Measurements from ENCODE around the gene NUDT4.
A peak's percentile ranks its signal among the peaks of the same experiment; 100 is the strongest.

Gene NUDT4

DNA sequence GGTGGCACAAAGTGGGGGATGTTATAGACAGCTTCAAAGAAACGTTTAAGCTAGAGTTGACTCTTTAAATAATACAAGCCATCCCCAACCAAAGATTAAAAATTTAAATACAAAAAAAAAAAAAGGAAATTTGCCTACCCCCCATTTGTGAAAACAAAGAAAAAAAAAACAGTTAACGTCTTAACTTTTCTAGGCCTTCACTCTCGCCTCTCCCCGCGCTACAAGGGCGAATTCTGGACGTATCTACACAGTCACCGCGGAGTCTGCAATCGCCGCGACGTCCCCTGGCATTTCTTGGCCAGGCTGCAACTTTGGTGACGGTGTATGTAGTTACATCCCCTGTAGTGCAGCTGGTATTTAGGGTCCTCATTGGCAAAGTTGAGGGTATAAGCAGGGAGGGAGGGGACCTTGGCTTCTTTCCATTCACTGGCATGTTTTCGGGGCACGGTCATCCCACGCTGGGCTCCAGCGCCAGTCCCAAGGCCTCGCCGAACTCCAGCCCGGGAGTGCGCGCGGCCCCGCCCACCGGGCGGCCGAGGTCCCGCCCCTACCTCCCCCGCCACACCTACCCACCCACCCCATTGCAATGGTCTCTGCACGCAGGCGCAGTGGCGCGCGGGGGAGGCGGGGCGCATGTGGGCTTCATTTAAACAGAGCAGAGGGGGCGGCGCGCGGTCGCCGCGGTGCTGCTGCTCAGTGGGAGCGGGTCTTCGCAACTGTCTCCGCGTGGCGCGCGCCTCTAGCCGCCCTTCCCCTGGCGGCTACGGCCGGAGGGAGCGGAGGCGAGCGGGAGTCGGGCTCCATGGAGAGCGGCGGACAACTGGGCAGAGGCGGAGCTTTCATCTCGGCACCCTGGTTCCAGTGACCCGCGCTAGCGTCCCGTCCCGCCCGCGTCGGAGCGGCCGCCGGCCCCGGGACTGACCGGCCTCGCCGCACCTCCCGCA, at the start of gene NUDT4:
NUDT4 (plus strand) TSS at position 674 of the 944 bp plus-strand sequence. CDS start 398 bp downstream, outside the sequence.
- DNase-seq (peak; percentile 97), ATAC-seq (peak; percentile 88)

DNA sequence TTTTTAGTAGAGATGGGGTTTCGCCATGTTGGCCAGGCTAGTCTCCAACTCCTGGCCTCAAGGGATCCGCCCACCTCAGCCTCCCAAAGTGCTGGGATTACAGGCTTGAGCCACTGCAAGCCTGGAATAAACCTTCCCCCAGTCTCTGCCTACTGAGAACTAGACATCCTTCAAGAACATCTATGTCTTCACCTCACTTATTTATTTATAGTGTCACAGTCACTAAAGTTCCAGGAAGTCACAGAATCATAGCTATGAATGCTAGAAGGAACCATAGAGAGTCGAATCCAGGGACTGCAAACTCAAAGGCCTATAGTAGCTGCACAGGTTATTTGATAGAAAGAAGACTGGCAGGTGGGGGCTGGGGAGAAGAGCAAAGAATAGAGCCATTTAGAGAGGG, 44.7 kb upstream of the NUDT4 start:
- no peak for ATAC-seq

GRCh38 chr12:93333828-93334227, 43.9 kb upstream of the NUDT4 start:
- DNase-seq (no peak), ATAC-seq (no peak)

More for the DNA sequence above, 44.7 kb upstream of the NUDT4 start:
- no peak for DNase-seq

DNA sequence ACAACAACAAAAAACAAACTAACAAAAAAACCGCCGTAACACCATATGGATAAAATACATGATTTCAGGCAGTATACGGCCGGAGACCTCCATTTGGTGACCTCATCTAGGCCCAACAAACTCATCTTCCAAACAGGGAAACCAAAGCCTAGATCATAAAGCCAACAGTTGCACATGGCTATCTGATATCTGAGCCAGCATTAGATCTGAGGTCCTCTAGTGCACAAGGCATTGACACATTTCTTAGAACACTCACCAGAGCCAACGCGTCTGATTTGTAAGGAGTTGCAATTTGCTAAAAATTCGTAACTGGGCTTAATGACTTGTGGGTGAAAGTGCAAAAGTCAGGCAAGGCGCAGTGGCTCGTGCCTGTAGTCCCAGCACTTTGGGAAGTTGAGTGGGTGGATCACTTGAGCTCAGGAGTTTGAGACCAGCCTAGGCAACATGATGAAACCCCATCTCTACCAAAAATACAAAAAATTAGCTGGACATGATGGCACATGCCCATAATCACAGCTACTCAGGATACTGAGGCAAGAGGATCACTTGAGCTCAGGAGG, 42.0 kb upstream of the NUDT4 start:
- DNase-seq (no peak), ATAC-seq (no peak)

DNA sequence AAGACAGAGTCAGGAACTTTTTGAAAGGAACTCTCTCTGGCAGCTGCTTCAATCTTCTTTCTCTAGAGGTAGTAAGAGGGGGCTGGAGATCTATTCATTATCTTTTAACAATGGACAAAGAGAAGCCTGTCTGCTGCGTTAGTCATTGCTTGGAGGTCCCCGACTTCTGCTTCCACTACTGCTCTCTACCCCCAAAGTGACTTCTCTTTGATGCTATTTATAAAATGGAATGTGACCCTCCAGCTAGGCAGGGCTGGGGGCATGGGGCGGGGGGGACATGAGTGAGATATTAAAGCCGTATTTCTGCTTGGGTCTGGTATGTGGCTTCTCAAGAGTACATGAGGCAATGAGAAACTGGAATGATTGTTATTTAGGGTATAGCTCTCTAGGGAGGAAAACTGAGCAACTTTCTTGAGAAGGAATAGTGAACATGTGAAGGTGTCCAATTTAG, 41.4 kb upstream of the NUDT4 start:
- ATAC-seq: no peak
- DNase-seq: no peak

DNA sequence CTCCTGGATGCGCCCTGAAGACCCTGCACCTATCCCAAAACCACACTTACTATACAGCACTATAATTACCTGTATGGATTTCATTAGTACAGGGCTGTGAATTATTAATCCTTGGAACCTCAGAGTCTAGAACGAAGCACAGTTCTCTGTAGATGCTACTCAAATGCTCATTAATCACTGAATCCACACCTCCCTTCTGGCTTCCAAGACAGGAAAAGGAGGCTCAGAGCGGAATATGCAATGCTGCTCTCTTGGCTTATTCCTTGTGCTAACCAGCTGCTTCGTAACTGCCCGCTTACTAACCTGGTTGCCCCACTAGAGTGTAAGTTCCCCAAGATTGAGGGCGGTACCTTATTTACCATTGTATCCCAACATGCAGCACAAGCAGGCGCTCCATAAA, 39.1 kb upstream of the NUDT4 start:
- ATAC-seq (no peak), DNase-seq (no peak)

GRCh38 chr12:93339695-93340094, 38.0 kb upstream of the NUDT4 start:
- no peak for ATAC-seq
- no peak for DNase-seq

GRCh38 chr12:93341409-93342049, 36.2 kb upstream of the NUDT4 start:
- DNase-seq (no peak), ATAC-seq (no peak)

DNA sequence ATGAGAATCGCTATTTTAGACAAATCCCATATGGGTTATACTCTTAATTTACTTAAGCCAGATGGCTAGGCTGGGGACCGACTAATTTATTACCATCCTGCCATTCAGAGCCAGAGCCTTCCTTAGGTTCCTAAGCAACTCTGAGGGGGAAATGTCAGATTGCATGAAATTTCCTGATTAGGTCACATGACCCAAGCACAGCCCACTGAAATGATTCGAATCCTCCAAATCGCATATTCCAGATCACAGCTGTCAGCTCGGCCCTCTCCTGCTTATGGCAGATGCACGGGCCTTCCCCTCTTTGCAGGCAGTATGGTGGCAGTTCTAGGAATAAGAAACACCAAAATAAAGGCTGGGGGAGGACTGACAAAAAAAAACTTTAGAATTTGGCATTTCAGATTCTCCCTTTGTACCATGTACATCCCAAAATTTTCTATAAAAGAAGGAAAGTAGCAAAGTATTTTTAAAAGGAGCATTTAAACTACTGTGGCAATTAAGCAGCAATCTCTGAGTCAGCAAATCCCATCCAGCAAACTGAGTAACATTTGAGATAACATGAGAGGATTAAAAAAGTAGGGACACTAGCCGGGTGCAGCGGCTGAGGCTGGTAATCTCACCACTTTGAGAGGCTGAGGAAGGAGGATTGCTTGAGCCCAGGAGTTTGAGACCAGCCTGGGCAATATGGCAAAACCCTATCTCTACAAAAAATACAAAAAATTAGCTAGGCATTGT, 30.5 kb upstream of the NUDT4 start:
- ATAC-seq (no peak), DNase-seq (no peak)

DNA sequence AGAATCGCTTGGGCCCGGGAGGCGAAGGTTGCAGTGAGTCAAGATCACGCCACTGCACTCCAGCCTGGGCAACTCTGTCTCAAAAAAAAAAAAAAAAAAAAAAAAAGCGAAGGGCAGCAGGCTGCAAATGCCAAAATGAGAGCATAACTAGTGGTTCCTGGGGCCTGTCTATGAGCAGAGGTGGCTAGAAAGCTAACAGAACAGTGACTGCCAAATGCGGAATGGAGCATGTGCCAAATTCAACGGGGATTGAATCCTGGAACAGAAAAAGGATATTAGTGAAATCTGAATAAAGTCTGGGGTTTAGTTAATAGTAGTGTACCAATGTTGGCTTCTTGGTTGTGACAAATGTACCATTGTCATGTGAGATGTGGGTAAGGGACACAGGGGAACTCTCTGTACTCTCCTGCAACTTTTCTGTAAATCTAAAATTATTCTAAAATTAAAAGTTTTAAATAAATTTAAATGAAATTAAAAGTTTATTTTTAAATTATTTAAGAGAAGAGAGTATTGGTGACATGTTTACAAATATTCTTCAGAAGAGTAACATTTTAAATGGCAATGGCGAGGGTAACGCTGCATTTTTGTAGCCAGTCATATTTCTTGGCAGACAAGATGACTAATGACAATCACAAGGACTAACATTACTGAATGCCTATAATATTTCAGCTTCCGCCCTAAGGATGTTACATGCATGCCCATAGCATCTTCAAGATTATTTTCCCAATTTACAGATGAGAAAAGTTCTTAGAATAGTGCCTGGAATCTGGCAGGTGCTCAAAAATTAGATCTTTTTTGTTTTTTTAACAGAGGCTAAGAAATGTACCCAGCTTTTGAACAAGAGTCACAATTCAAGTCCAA, 28.9 kb upstream of the NUDT4 start:
- DNase-seq (no peak), ATAC-seq (no peak)

DNA sequence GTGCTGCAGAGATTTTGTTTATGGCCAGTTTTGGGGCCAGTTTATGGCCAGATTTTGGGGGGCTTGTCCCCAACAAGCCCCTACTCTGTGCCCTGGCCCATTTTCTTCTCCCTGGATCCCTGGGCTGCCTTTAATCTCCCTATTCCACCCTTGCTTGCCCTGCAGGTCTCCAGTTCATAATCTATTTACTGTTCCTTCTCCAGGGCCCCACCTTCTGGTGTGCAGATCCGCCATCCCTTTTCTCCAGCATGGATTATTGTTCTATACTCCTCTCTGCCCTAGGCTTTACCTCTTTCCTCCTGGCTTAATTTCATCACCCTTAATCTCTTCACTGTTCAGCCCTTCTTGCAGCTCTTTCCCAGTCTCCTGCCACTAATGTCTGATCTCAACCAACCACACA, 26.0 kb upstream of the NUDT4 start:
- no peak for DNase-seq
- no peak for ATAC-seq

- ATAC-seq (no peak), DNase-seq (no peak)
Measured at GRCh38 chr12:93352321-93352720, 25.4 kb upstream of the NUDT4 start.

GRCh38 chr12:93356214-93356613, 21.5 kb upstream of the NUDT4 start:
- DNase-seq: no peak
- no peak for ATAC-seq

DNA sequence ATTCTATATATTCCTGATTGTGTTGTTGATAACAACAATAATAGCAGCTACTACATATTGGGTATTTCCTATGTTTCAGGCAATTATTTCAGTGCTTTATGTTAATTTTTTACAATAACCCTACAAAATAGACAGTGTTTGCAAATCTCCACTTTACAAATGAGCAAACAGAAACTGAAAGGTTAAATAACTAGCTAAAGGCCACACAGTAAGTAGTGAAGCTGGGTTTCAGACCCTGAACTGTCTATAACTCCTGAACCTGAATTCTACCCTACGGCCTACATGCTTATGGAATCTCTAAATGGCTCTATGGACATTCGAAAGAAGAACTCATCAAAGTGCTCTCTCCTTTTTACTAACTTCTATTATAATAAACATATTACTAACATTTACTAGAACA, 19.7 kb upstream of the NUDT4 start:
- no peak for DNase-seq
- no peak for ATAC-seq

GRCh38 chr12:93358821-93359220, 18.9 kb upstream of the NUDT4 start:
- no peak for ATAC-seq
- DNase-seq: no peak

- DNase-seq (no peak), ATAC-seq (no peak)
Measured at GRCh38 chr12:93360688-93361087, 17.0 kb upstream of the NUDT4 start.

GRCh38 chr12:93361151-93361919, 16.4 kb upstream of the NUDT4 start:
- no peak for ATAC-seq
- no peak for DNase-seq

- no peak for DNase-seq
- ATAC-seq: peak; percentile 91
Measured at GRCh38 chr12:93363841-93364297, 13.9 kb upstream of the NUDT4 start.

DNA sequence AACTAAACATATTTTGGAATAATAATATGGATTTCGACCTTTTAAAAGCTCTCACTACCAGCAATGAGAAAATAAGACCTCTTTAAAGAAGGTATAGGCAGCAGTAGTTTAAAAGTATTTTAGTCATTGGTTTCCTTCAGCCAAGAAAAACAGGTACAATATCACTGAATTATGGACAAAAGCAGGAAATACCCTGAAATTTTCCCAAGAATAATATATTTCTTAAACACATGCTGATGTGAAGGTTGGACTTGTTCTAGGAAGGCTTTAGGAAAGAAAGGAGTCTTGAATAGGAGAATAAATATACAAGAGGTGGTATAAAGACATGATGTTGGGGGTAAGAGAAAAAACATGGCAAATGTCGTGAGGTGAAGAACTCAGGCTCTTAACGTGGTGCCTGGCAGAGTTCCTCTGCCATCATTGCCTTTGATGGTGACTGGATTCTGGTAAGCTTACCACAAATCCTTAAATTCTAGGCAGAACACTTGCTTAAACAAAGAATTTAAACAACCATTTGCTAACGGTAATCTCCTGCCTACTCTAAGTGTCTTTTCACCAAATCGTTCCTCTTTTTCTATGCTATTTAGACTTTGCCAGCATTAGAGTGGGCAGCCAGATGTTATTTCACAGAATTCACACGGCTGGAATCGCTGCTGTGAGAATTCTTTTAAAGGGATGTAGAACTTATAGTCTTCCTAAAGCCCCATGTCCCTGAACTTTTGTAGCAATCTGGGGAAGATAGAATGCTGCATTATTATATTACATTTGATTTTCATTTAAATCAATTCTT, 11.9 kb upstream of the NUDT4 start:
- no peak for DNase-seq

DNA sequence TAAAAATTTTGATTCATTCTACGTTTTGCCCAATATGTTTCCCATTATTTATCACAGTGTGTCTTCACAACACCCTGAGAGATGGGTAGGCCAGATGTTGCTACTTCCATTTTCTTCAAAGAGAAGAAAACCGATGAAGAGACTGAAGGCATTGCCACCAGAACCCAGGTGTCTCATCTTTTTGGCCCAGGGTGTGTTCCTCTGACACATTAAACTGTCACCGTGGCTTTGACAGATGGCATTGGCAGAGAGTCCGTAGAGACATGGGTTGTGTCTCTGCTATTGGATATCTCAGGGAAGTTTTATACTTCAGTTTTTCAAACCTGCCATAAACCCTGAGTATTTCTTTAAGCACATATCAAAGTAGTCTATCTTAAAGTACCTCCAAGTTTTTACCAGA, 11.3 kb upstream of the NUDT4 start:
- DNase-seq (no peak), ATAC-seq (no peak)

More for the DNA sequence above, 11.9 kb upstream of the NUDT4 start:
- no peak for ATAC-seq

All from stimulated activated naive CD8-positive, alpha-beta T cell treated with anti-CD3 and anti-CD28 coated beads, Interleukin-15, Interleukin-2, amounts not matched to agents 100 U/mL and 50 U/mL, for 24 hours (primary cell).